HG03159 (cell line): ENCODE results near the gene CD300LG.
"Not testable (repeated sequence)": the region's sequence is repeated elsewhere in the genome, so short reads cannot be mapped to it uniquely, and the experiment has no call there.

ENCODE experiments used
- ATAC-seq: cut with Tn5 transposase; IDR thresholded peaks from one replicate; pipeline ENCODE4 v1.9.1; 2021; ENCODE audit warnings: mild to moderate bottlenecking, moderate library complexity; ENCODE audit not compliant: unreplicated experiment

CD300LG gene, protein sequence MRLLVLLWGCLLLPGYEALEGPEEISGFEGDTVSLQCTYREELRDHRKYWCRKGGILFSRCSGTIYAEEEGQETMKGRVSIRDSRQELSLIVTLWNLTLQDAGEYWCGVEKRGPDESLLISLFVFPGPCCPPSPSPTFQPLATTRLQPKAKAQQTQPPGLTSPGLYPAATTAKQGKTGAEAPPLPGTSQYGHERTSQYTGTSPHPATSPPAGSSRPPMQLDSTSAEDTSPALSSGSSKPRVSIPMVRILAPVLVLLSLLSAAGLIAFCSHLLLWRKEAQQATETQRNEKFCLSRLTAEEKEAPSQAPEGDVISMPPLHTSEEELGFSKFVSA

GRCh38 chr17:43846963-43847371, at the start of gene CD300LG:
Gene CD300LG (plus strand): TSS chr17:43847176. CDS start chr17:43847217, 41 bp downstream.
- no peak for ATAC-seq

DNA sequence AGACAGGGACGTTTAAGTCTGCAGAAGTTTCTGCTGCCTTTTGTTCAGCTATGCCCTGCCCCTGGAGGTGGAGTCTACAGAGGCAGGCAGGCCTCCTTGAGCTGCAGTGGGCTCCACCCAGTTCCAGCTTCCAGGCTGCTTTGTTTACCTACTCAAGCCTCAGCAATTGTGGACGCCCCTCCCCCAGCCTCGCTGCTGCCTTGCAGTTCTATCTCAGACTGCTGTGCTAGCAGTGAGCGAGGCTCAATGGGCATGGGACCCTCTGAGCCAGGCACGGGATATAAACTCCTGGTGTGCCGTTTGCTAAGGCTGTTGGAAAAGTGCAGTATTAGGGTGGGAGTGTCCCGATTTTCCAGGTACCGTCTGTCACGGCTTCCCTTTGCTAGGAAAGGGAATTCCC, 49.0 kb upstream of the CD300LG start:
- ATAC-seq, result not testable (repeated sequence)

DNA sequence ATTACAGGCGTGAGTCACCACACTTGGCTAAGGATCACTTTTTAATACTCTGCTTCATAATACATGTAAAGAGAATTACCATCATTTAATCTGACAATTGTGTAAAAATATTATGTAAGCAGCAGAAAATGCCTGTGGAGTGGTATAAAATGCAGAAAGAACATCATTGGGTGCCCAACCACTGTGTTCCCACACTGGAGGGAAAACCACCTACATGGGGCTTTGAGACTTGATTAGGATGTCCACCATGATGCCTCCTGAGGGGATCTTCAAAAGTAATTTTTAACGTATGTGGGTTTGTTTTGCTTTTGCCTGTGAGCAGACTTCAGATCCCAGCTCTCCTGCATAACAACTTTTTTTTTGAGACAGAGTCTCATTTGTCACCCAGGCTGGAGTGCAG, 47.9 kb upstream of the CD300LG start:
- ATAC-seq, result no peak

DNA sequence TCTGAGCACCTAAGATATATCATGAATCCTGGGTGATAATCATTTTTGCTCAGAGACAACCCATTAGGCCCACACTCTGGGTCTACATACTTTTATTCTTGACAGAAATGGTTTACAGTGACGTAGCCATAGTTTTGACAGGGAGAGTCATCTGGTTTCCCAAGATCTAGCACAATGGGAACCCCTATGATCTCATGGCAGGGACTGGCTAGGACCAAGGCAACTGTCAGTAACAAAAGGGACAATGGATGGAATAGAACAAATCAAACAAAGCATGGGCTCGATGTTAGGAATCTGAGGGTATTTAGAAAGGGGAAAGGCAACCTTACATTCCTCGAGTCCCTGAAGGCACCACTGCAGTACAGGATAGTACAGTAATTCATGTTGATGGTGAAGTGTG, 46.2 kb upstream of the CD300LG start:
- ATAC-seq, result no peak

- ATAC-seq, result no peak
Measured at GRCh38 chr17:43801844-43802243, 45.1 kb upstream of the CD300LG start.

DNA sequence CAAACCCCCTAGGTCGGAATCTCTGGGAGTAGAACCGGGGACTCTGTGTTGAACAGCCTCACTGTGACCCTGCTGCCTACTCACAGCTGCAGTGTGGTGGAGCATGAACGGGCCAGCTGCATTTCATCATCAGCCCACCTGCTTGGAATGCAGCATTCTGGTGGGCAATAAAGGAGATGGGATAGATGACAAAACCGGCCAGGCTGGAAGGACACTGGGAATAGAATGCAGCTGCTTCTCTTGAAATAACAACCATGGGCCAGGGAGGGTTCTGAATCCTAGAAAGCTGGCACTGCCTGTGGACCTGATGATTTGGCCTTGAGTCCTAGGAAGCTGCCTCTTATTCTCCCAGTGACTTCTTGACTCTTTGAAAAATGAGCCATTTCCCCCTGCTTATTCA, 43.2 kb upstream of the CD300LG start:
- no peak for ATAC-seq

DNA sequence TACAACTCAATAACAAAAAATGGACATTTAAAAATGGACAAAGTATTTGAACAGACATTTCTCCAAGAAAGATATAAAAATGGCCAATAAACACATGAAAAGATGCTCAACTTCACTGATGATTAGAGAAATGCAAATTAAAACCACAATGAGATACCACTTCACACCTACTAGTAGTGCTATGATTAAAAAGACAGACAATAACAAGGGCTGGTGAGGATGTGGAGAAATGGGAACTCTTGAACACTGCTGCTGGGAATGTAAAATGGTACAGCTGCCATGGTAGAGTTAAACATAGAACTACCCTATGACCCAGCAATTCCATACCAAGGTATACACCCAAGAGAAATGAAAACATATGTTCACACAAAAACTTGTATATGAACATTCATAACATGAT, 41.9 kb upstream of the CD300LG start:
- no peak for ATAC-seq

DNA sequence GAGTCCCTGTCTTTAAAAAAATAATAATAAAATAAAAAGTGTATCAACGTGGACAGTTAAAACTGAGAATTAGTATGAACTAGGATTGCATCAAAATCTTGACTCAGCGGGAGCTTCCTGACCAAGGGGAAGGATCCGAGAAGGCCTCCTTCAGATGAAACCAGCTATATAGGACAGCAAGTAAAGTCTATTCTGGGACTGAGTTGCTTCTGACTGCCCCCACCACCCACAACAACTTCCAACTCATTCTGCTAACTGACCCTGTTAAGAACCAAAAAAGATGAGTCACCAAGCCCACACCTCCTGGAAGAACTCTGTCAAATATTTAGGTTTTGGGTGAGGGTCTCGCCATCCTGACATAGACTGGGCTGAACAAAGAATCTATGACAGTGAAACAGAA, 38.9 kb upstream of the CD300LG start:
- ATAC-seq, result no peak

DNA sequence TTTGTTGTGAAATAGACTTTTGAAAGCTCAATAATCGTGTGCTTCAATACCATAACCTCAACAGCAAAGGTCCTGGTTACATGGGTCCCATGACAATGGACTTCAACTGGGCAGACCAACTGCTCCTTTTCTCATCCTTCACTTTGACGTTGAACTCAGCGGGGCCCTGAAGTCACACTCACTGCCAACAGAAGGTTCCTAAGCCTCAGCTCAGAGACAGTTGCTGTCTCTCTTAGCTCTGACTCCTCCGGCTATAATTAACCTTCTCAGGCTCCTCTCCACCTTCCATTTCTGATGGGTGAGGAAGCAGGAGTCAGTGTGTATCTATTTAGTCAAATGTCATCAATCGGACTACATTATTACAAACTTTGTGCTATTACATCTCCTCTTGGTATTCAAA, 37.9 kb upstream of the CD300LG start:
- no peak for ATAC-seq

GRCh38 chr17:43810226-43810715, 36.7 kb upstream of the CD300LG start:
- no peak for ATAC-seq

- no peak for ATAC-seq
Measured at GRCh38 chr17:43810823-43811222, 36.2 kb upstream of the CD300LG start.

GRCh38 chr17:43812396-43813265, 34.3 kb upstream of the CD300LG start:
- no peak for ATAC-seq

DNA sequence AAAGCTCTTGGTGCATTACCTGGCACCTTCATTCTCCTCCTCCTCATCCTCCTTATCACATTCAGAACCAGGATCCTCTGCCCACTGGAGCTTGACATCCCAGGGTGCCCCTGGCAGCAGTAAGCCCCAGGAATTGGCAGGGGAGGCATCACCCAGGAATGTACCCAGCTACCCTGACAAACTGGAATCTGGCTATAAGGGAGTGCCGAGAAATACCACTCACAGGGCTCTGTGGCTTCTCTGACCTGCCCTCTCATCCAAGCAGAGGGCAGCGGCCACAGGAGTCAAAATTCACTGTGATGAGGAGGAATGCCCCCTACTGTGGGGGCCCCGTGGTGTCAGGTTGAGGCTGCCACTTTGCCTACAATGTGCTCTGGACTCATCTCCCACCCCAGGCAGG, 33.6 kb upstream of the CD300LG start:
- no peak for ATAC-seq

GRCh38 chr17:43814026-43814425, 33.0 kb upstream of the CD300LG start:
- ATAC-seq, result no peak

- no peak for ATAC-seq
Measured at GRCh38 chr17:43814714-43815113, 32.3 kb upstream of the CD300LG start.

- ATAC-seq, result no peak
Measured at GRCh38 chr17:43816336-43817320, 30.3 kb upstream of the CD300LG start.

- ATAC-seq, result no peak
Measured at GRCh38 chr17:43817826-43818225, 29.1 kb upstream of the CD300LG start.

DNA sequence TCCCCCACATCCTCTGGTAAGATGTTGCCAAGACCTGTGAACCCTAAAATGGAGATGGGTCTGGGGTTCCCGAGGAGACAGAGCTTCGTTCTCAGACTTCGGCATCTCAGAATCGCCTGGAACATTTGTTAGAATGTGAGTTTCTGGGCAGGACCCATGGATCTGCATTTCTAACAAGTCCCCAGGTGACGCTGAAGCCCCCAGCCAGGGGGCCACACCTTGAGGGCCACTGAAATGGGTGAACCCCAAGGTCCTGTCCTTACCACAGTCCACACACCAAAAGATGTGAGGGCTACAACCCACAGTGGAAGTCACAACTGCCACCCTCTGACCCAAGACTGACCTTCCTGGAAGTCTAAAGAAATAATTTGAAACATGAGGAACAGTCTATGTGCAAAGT, 28.0 kb upstream of the CD300LG start:
- ATAC-seq, result no peak

GRCh38 chr17:43820759-43821158, 26.2 kb upstream of the CD300LG start:
- no peak for ATAC-seq

DNA sequence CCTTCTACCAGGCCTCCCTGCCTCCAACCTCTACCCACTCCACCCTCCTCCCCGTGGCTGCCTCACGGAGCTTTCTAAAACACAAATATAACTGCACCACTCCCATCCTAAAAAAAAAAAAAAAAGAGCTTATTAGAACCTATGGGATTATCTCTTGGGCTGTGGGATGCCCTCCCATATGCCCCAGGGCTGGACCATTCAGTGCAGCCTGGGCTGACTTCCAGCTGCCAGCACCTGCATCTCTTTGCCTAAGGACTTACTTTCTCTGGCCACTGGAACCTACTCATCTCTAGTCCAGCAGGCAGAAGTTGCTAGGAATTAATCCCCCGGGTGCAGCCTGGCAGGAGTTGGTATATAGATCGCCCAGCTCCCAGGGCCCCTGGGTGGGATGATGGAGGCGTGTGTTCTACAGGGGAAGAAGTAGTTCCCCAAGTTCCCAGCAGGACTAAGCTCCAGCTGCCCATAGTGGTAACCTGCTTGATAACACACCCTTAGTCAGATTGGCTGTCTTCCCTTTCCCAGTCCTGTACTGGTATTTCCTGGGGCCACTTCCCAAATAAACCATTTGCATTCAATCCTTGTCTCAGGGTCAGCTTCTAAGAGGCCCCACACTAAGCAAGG, 24.3 kb upstream of the CD300LG start:
- no peak for ATAC-seq
